Tibial nerve (tissue), 4 donors: ENCODE results near the gene CRIP2. TPM values are rescaled to one million over a fixed set of nuclear protein-coding genes. Genes with fewer than 3 reads are reported as not detected.

Source experiments
- DNase-seq, 2 donors: peaks; one replicate each; pipeline ENCODE4 v3.0.0-alpha.2; 2019; ENCODE audit warnings: low spot score in 2 of 2
- H3K27ac ChIP-seq, 4 donors: fragments of 200-600 bp; sonication (generic) in 3 of 4; one replicate each; pipeline ENCODE4 v1.5.1; 2017 to 2019; ENCODE audit warnings: mild to moderate bottlenecking in 1 of 4
- H3K27me3 ChIP-seq, 2 donors: fragments of 200-600 bp; sonication (generic) in 1 of 2; one replicate each; pipeline versions ENCODE4 v1.5.1 to v1.6.0; 2017 to 2019
- H3K36me3 ChIP-seq, 3 donors: fragments of 200-600 bp; sonication (generic); one replicate each; pipeline ENCODE4 v1.5.1; 2018 to 2019
- H3K4me1 ChIP-seq, 4 donors: fragments of 200-600 bp; sonication (generic) in 3 of 4; one replicate each; pipeline ENCODE4 v1.5.1; 2017 to 2019
- H3K4me3 ChIP-seq, 4 donors: fragments of 200-600 bp; sonication (generic) in 3 of 4; one replicate each; pipeline ENCODE4 v1.5.1; 2017 to 2019; ENCODE audit warnings: mild to moderate bottlenecking in 1 of 4, moderate library complexity in 1 of 4
- H3K9me3 ChIP-seq, 4 donors: fragments of 200-600 bp; sonication (generic) in 3 of 4; one replicate each; pipeline ENCODE4 v1.5.1; 2017 to 2019
- CTCF ChIP-seq, 5 experiments: fragments of 200-600 bp in 3 of 5; fragments of 450-650 bp in 2 of 5; sonication (generic) in 3 of 5; IDR thresholded peaks; one replicate each; pipeline ENCODE4 v1.5.1; 2016 to 2019; ENCODE audit warnings: antibody characterized with exemption in 5 of 5, mild to moderate bottlenecking in 3 of 5, moderate library complexity in 2 of 5
- EP300 ChIP-seq, 2 donors: sonication (generic); formaldehyde crosslinking; IDR thresholded peaks; one replicate each; pipeline ENCODE4 v1.6.1; 2017; ENCODE audit warnings: antibody characterized with exemption in 2 of 2, mild to moderate bottlenecking in 1 of 2
- POLR2A ChIP-seq, 2 donors: fragments of 450-650 bp; IDR thresholded peaks; one replicate each; pipeline ENCODE4 v1.6.1; 2017; ENCODE audit warnings: antibody characterized with exemption in 2 of 2, mild to moderate bottlenecking in 2 of 2, moderate library complexity in 2 of 2
- WGBS, 2 donors: methylation state at CpG; one replicate each; pipeline ENCODE4 v1.1.5; 2018; 5-methylcytosine and 5-hydroxymethylcytosine counted together
- total RNA-seq, 4 donors: library from RNA; depleted of rRNA; stranded (reverse); fragments of >200 nt; gene quantifications; one replicate each; pipeline ENCODE4 v1.1.0, GENCODE V29; 2016

Gene CRIP2
- total RNA-seq, 4 donors from 2014 or later: 161 to 268 (median 208) TPM

GRCh38 chr14:105517096-105517495, 42.5 kb downstream of the CRIP2 start:
- H3K36me3 ChIP-seq: no peaks in the 10 kb centered on the region
- DNase-seq: no peak
- no peak for TF ChIP-seq EP300 (IDR thresholded peaks at IDR 0.05)
- H3K4me1 ChIP-seq: no peaks in the 10 kb centered on the region
- no peak overlapping the region for H3K4me3 ChIP-seq
- H3K27ac ChIP-seq: no peak overlapping the region
- no peaks in the 10 kb centered on the region for H3K9me3 ChIP-seq
- peaks cover 0 to 12% of the 10 kb centered on the region in 2 donors for H3K27me3 ChIP-seq
- 36 to 42% methylated on average over 5 of the region's 5 CpGs for WGBS, 2 donors

- TF ChIP-seq POLR2A (IDR thresholded peaks at IDR 0.05) (no peak), CTCF (IDR thresholded peaks at IDR 0.05) (no peak), EP300 (IDR thresholded peaks at IDR 0.05) (no peak)
- H3K4me3 ChIP-seq: no peak overlapping the region
- no peaks in the 10 kb centered on the region for H3K36me3 ChIP-seq
- no peaks in the 10 kb centered on the region for H3K4me1 ChIP-seq
- 73 to 74% methylated on average over 14 of the region's 14 CpGs for WGBS, 2 donors
- no peaks in the 10 kb centered on the region for H3K9me3 ChIP-seq
- no peak overlapping the region for H3K27ac ChIP-seq
- no peak for DNase-seq
- H3K27me3 ChIP-seq: peaks cover 0 to 8% of the 10 kb centered on the region in 2 donors
These were observed 45.5 kb downstream of the CRIP2 start for GRCh38 chr14:105519946-105520698.

- WGBS, 2 donors: 85 to 91% methylated on average over 9 of the region's 9 CpGs
- Histone ChIP-seq H3K4me3 (no peak overlapping the region), H3K27me3 (peaks cover 0 to 16% of the 10 kb centered on the region in 2 donors), H3K27ac (peak overlapping the region in 1 of 4 donors; percentile 86), H3K4me1 (peaks cover 0 to 31% (median 25%) of the 10 kb centered on the region in 4 donors), H3K36me3 (peaks cover 0 to 14% (median 0%) of the 10 kb centered on the region in 3 donors), H3K9me3 (no peaks in the 10 kb centered on the region)
- DNase-seq: no peak
- TF ChIP-seq CTCF (IDR thresholded peaks at IDR 0.05): no peak
- no peak for TF ChIP-seq POLR2A (IDR thresholded peaks at IDR 0.05)
- TF ChIP-seq EP300 (IDR thresholded peaks at IDR 0.05): no peak
These were observed 50.7 kb downstream of the CRIP2 start for GRCh38 chr14:105525326-105525725.

GRCh38 chr14:105525861-105526775, 51.5 kb downstream of the CRIP2 start, which contains the start of gene TMEM121:
TSS of gene TMEM121 (plus strand) at chr14:105526583. CDS start at chr14:105528835, 2,252 bp downstream.
- no peak for DNase-seq
- Histone ChIP-seq H3K36me3 (peaks cover 0 to 22% (median 0%) of the 10 kb centered on the region in 3 donors), H3K9me3 (no peaks in the 10 kb centered on the region), H3K27ac (peak within 1 kb of the TSS; percentile 32 to 88 (median 75)), H3K4me3 (peak within 1 kb of the TSS; percentile 47 to 77 (median 55)), H3K4me1 (peaks cover 0 to 31% (median 25%) of the 10 kb centered on the region in 4 donors), H3K27me3 (peaks cover 0 to 16% of the 10 kb centered on the region in 2 donors)
- 1 to 5% methylated on average over 4 to 33 of the region's 88 CpGs for WGBS, 2 donors
- TF ChIP-seq POLR2A (IDR thresholded peaks at IDR 0.05) (no peak), EP300 (IDR thresholded peaks at IDR 0.05) (no peak), CTCF (IDR thresholded peaks at IDR 0.05) (no peak)

- H3K9me3 ChIP-seq: no peaks in the 10 kb centered on the region
- peak overlapping the region; percentile 47 to 77 (median 55) for H3K4me3 ChIP-seq
- DNase-seq: no peak
- H3K27ac ChIP-seq: peak overlapping the region; percentile 24 to 88 (median 72)
- H3K27me3 ChIP-seq: peaks cover 0 to 13% of the 10 kb centered on the region in 2 donors
- peaks cover 0 to 31% (median 25%) of the 10 kb centered on the region in 4 donors for H3K4me1 ChIP-seq
- peaks cover 0 to 30% (median 0%) of the 10 kb centered on the region in 3 donors for H3K36me3 ChIP-seq
- TF ChIP-seq CTCF (IDR thresholded peaks at IDR 0.05): no peak
- TF ChIP-seq POLR2A (IDR thresholded peaks at IDR 0.05): no peak
- no peak for TF ChIP-seq EP300 (IDR thresholded peaks at IDR 0.05)
- WGBS, 2 donors: 2 to 4% methylated on average over 24 to 30 of the region's 48 CpGs
These were observed 52.3 kb downstream of the CRIP2 start for GRCh38 chr14:105526776-105527380.
